Fibroblast of the conjunctiva (primary cell): ENCODE results near the gene SH3TC2.
A peak's percentile ranks its signal among the peaks of the same experiment; 100 is the strongest.

Source experiments
- DNase-seq: peaks from one replicate; pipeline ENCODE4 v3.0.0-alpha.2; 2010; ENCODE audit warnings: low read depth

Gene SH3TC2

GRCh38 chr5:148970876-148971275 is 92.0 kb downstream of the SH3TC2 start:
- no peak for DNase-seq

GRCh38 chr5:148970228-148970627 is 92.6 kb downstream of the SH3TC2 start:
- peak; percentile 40 for DNase-seq

- DNase-seq = no peak
Observed at GRCh38 chr5:148969291-148969690, 93.6 kb downstream of the SH3TC2 start.

DNA sequence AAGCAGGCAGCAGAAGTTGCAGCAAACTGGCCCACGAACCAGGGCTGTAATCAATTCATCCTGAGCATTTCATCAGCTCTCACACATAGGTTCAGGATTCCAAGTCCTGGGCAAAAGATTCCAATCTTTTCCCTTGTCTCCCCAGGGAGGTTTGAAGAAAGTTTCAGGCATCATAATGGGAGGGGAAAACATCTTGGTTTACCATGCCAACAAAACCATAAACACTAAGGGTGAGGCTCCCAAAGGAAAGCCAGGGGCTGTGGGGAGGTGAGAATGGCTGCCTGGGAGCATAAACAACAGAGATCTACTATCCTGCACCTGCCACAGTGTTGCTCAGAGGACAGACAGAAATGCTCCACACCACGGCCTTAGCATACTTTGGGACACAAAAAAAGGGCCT is 94.6 kb downstream of the SH3TC2 start:
- no peak for DNase-seq

DNA sequence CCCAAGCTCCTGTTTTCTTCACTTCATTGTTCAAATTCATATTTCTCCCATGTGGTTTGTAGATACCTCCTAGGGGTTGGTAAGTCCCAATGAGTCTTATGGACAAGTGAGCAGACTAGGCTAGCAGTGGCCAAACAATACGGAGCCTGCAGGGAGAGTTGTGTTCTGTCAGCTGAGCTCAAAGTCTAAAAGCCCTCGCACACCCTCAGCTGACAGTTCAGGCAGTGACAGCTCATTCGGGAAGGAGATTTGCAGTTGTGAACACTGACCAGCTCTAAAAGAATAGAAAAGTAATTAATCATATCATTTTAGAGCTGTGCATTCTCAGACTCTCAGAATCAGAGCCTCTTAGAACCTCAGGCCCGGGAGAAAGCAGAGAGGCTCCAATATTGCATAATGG is 95.1 kb downstream of the SH3TC2 start:
- DNase-seq = no peak

DNA sequence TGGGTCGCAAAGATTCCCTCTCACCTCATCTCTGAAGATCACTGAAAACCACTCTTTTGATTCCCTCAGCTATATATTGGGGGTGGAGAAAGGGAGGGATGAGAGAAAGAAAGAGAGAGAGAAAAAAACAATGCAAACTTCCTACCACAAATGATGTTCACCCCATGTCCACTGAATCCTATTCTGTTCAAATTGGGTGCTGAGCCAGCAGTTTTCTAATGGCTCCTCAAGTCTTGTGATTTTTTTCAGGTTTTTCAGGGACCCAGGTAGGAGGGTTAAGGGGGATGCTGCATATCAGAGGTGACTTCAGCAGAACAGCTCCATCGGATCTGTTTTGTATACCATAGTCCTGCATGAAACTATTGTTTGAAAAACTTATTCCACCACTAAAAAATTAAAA is 95.9 kb downstream of the SH3TC2 start:
- no peak for DNase-seq

GRCh38 chr5:148966348-148966747 is 96.5 kb downstream of the SH3TC2 start:
- DNase-seq = no peak

GRCh38 chr5:148965511-148966265 is 97.2 kb downstream of the SH3TC2 start:
- DNase-seq = peak; percentile 92

DNA sequence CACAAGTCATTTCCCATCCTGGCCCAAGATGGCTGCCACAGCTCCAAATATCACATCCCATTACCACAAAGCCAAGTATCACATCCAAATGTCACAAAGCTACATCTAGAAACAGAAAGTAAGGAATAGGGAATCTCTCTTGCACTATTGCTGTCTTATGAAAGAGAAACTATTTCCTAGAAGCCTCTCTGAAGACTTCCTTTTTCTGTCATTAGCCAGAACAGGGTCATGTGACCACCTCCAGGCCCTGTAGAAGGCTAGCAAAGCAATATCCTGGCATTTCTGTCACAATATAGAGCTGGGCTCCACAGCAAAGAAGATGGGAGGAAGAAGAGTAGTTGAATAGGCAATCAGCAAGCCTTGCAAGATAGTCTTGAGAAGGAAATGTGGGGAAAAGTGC is 99.2 kb downstream of the SH3TC2 start:
- no peak for DNase-seq

DNA sequence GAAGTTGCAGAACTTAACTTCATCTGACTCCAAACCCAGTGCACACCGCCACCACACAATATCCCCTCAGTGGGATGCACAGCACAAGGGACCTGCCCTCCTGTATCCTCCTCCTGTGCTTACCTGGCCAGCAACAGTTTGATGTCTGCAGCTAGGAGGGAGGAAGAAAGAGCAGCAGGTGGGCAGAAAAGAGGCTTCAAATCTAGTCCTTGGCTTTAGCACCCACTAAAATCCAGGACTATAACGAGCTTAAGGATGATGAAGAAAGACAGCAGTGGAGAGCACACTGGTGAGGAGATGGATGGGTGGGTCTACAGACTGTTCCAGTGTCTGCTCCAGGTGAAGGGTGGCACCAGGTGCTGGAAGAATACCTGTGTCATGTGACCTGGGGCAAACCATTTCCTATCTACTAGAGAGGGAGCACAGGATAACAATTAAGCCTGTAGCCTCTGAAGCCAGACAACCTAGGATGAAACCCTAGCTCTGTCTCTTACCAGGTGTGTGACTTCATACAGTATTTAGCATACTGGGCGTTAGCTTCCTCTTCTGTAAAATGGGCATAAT is 100.0 kb downstream of the SH3TC2 start:
- DNase-seq = no peak

- no peak for DNase-seq
Observed at GRCh38 chr5:148962200-148962550, 100.7 kb downstream of the SH3TC2 start.

GRCh38 chr5:148961261-148962199 is 101.3 kb downstream of the SH3TC2 start:
- DNase-seq = no peak

DNA sequence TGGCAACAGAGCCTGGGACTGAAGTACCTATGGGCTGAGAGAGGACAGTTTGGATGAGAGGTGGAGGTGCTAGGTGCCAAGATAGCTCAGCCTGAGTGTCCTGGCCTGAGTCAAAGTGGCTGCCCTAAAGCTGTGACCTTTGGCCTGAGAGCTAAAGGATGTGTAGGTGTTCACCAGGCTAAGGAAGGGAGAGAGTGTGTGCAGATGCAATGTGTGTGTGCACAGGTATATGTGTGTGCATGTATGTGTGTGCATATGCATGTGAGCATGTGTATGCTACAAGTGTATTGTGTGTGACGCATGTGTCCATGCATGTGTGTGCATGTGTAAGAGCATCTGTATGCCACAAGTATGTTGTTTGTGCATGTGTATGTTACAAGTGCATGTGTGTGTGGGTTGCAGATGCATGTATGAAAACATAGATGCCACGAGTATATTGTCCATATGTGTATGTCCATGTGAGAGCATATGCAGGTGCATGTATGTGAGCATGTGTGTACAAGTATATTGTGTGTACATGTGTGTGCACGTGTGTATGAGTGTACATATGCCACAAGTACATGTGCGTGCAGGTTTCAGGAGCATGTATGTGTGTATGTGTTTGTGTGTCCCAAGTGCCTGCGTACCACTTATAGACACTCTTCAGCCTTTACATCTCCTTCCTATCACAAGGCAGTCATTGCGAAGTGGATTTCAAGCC is 102.6 kb downstream of the SH3TC2 start:
- DNase-seq = no peak

- no peak for DNase-seq
Observed at GRCh38 chr5:148957591-148958202, 105.2 kb downstream of the SH3TC2 start.

- DNase-seq = no peak
Observed at GRCh38 chr5:148956477-148957385, 106.1 kb downstream of the SH3TC2 start.
